A673 (cell line): Measurements from ENCODE around the gene FTCDNL1. TPM values are rescaled to one million over a fixed set of nuclear protein-coding genes. Genes with fewer than 3 reads are reported as not detected.

Experiments used
- BruUV-seq: library from RNA; stranded (reverse); fragments of 400-500 nt; replicated peaks from 2 replicates; lab custom pipeline; 2021; lab: Mats Ljungman, UMichigan
- CTCF ChIA-PET: fragments of 300-600 bp; sonication (Branson Sonifier 250); formaldehyde crosslinking; loops from one replicate; lab custom pipeline; 2022; ENCODE audit warnings: antibody characterized with exemption; lab: Charles Lee
- POLR2A ChIA-PET: fragments of 300-600 bp; sonication (Branson Sonifier 250); formaldehyde crosslinking; loops from one replicate; lab custom pipeline; 2022; ENCODE audit warnings: antibody characterized with exemption; ENCODE audit not compliant: low non-redundant PET; lab: Charles Lee
- DNase-seq: peaks from one replicate; pipeline ENCODE4 v3.0.0-alpha.2; 2015; ENCODE audit warnings: low spot score
- H3K27ac ChIP-seq: fragments of 200-600 bp; sonication (generic); 2 replicates; pipeline ENCODE4 v1.5.1; 2016; ENCODE audit warnings: mixed run types, low read depth, mild to moderate bottlenecking, mixed read lengths, antibody characterized with exemption, low read length; ENCODE audit not compliant: poor library complexity, severe bottlenecking
- H3K27me3 ChIP-seq: fragments of 200-600 bp; sonication (generic); replicated peaks from 2 replicates; pipeline ENCODE4 v1.6.1; 2017; ENCODE audit warnings: mixed run types, low read depth, mild to moderate bottlenecking, mixed read lengths, antibody characterized with exemption, low read length; ENCODE audit not compliant: insufficient read depth, poor library complexity
- H3K36me3 ChIP-seq: fragments of 200-600 bp; sonication (generic); 2 replicates; pipeline ENCODE4 v1.6.1; 2016; ENCODE audit warnings: mixed run types, mild to moderate bottlenecking, mixed read lengths, antibody characterized with exemption, low read length; ENCODE audit not compliant: insufficient read depth, poor library complexity, severe bottlenecking
- H3K4me1 ChIP-seq: fragments of 200-600 bp; sonication (generic); 2 replicates; pipeline ENCODE4 v1.6.1; 2017; ENCODE audit warnings: mixed run types, mild to moderate bottlenecking, mixed read lengths, antibody characterized with exemption, low read length; ENCODE audit not compliant: insufficient read depth, poor library complexity, severe bottlenecking
- H3K4me3 ChIP-seq: fragments of 200-600 bp; sonication (generic); 2 replicates; pipeline ENCODE4 v1.5.1; 2016; ENCODE audit warnings: low read depth, mixed run types, mild to moderate bottlenecking, mixed read lengths, low read length; ENCODE audit not compliant: poor library complexity, severe bottlenecking
- H3K9me3 ChIP-seq: fragments of 200-600 bp; sonication (generic); 2 replicates; pipeline ENCODE4 v1.6.1; 2016; ENCODE audit warnings: mixed run types, low read depth, mild to moderate bottlenecking, mixed read lengths, antibody characterized with exemption, low read length; ENCODE audit not compliant: poor library complexity, severe bottlenecking
- CTCF ChIP-seq: fragments of 300-800, 200-600 bp; sonication (generic); conservative IDR thresholded peaks from 2 replicates; pipeline ENCODE4 v1.5.1; 2017; ENCODE audit warnings: low read depth, mild to moderate bottlenecking, antibody characterized with exemption, low read length, moderate library complexity, mixed read lengths
- EZH2 ChIP-seq: fragments of 200-600 bp; sonication (generic); IDR thresholded peaks from 2 replicates; pipeline ENCODE4 v1.6.1; 2017; ENCODE audit warnings: borderline replicate concordance, low read depth, mild to moderate bottlenecking, mixed read lengths, antibody characterized with exemption, low read length; ENCODE audit not compliant: poor library complexity, severe bottlenecking
- intact Hi-C: fragments of 100-400 bp; cut with micrococcal nuclease; formaldehyde crosslinking; loops from one replicate; pipeline ENCODE4 v1.10.0; 2022; ENCODE audit not compliant: unreplicated experiment
- total RNA-seq: library from RNA; stranded (reverse); gene quantifications from 2 replicates; pipeline ENCODE4 v1.2.3, GENCODE V29; 2021

The FTCDNL1 gene
- total RNA-seq, 1 experiment from 2014 or later, result 0.88 TPM

GRCh38 chr2:199807966-199808365 is 43.0 kb downstream of the FTCDNL1 start:
- H3K9me3 ChIP-seq, result no peaks in the 10 kb centered on the region
- CTCF ChIA-PET, result no interaction called here
- H3K4me1 ChIP-seq, result no peaks in the 10 kb centered on the region
- no peaks in the 10 kb centered on the region for H3K36me3 ChIP-seq
- no peaks in the 10 kb centered on the region for H3K27me3 ChIP-seq
- no peak overlapping the region for H3K27ac ChIP-seq
- no peak overlapping the region for H3K4me3 ChIP-seq
- no TSS peak for BruUV-seq
- no peak for DNase-seq
- intact Hi-C loops, result no loop called here
- POLR2A ChIA-PET, result no interaction called here
- TF ChIP-seq EZH2, result no peak
- TF ChIP-seq CTCF, result no peak

GRCh38 chr2:199806179-199806578 is 44.8 kb downstream of the FTCDNL1 start:
- no peak overlapping the region for H3K27ac ChIP-seq
- intact Hi-C loops, result no loop called here
- H3K4me1 ChIP-seq, result no peaks in the 10 kb centered on the region
- H3K4me3 ChIP-seq, result no peak overlapping the region
- POLR2A ChIA-PET, result no interaction called here
- no peak for TF ChIP-seq CTCF
- no peak for TF ChIP-seq EZH2
- CTCF ChIA-PET, result no interaction called here
- H3K36me3 ChIP-seq, result no peaks in the 10 kb centered on the region
- DNase-seq, result no peak
- H3K27me3 ChIP-seq, result no peaks in the 10 kb centered on the region
- no TSS peak for BruUV-seq
- no peaks in the 10 kb centered on the region for H3K9me3 ChIP-seq

GRCh38 chr2:199804831-199805230 is 46.2 kb downstream of the FTCDNL1 start:
- Histone ChIP-seq H3K27ac (no peak overlapping the region), H3K36me3 (no peaks in the 10 kb centered on the region), H3K4me3 (no peak overlapping the region), H3K9me3 (no peaks in the 10 kb centered on the region), H3K4me1 (no peaks in the 10 kb centered on the region), H3K27me3 (no peaks in the 10 kb centered on the region)
- intact Hi-C loops, result no loop called here
- ChIA-PET POLR2A (no interaction called here), CTCF (interaction anchor here (0.6 kb wide), 1 partner anchor 660 kb away, joined by 4 read pairs; no protein-coding TSS in a partner anchor)
- TF ChIP-seq CTCF, result no peak
- TF ChIP-seq EZH2, result no peak
- DNase-seq, result no peak
- BruUV-seq, result no TSS peak
